HG03196 (cell line): ENCODE results near the gene ING5.
"Not testable (repeated sequence)": the region's sequence is repeated elsewhere in the genome, so short reads cannot be mapped to it uniquely, and the experiment has no call there.

ENCODE experiments used
- ATAC-seq: cut with Tn5 transposase; IDR thresholded peaks from one replicate; pipeline ENCODE4 v1.9.1; 2021; ENCODE audit not compliant: unreplicated experiment

The ING5 gene

GRCh38 chr2:241701399-241702154 is at the start of gene ING5:
Gene ING5 (plus strand): TSS chr2:241702039. CDS start chr2:241702066, 27 bp downstream.
- ATAC-seq: peak; percentile 54

- ATAC-seq: no peak
Observed at GRCh38 chr2:241652142-241652541, 49.7 kb upstream of the ING5 start.

- no peak for ATAC-seq
Observed at GRCh38 chr2:241652722-241653121, 49.1 kb upstream of the ING5 start.

- no peak for ATAC-seq
Observed at GRCh38 chr2:241653210-241653750, 48.6 kb upstream of the ING5 start.

GRCh38 chr2:241654551-241654950 is 47.3 kb upstream of the ING5 start:
- no peak for ATAC-seq

- no peak for ATAC-seq
Observed at GRCh38 chr2:241655516-241656189, 46.2 kb upstream of the ING5 start.

- ATAC-seq: no peak
Observed at GRCh38 chr2:241656190-241656741, 45.6 kb upstream of the ING5 start.

- ATAC-seq: no peak
Observed at GRCh38 chr2:241657786-241658254, 44.0 kb upstream of the ING5 start.

GRCh38 chr2:241658296-241658695 is 43.5 kb upstream of the ING5 start:
- no peak for ATAC-seq

- ATAC-seq: no peak
Observed at GRCh38 chr2:241659150-241659739, 42.6 kb upstream of the ING5 start.

GRCh38 chr2:241660593-241661213 is 41.1 kb upstream of the ING5 start:
- ATAC-seq: no peak

- not testable (repeated sequence) for ATAC-seq
Observed at GRCh38 chr2:241662731-241663130, 39.1 kb upstream of the ING5 start.

GRCh38 chr2:241665731-241666440 is 36.0 kb upstream of the ING5 start:
- no peak for ATAC-seq

GRCh38 chr2:241666627-241667400 is 35.0 kb upstream of the ING5 start:
- no peak for ATAC-seq

- no peak for ATAC-seq
Observed at GRCh38 chr2:241668354-241668753, 33.5 kb upstream of the ING5 start.

- no peak for ATAC-seq
Observed at GRCh38 chr2:241668839-241669238, 33.0 kb upstream of the ING5 start.

- ATAC-seq: no peak
Observed at GRCh38 chr2:241670333-241671110, 31.3 kb upstream of the ING5 start.

- no peak for ATAC-seq
Observed at GRCh38 chr2:241671457-241672240, 30.2 kb upstream of the ING5 start.
